Activated CD4-positive, alpha-beta T cell treated with anti-CD3 and anti-CD28 coated beads, Interleukin-2, amount 50 U/mL, for 4 hours (primary cell): ENCODE results near the gene DGKH.
"Not testable (repeated sequence)": the region's sequence is repeated elsewhere in the genome, so short reads cannot be mapped to it uniquely, and the experiment has no call there.

Source experiments
- DNase-seq, 2 experiments: peaks; one replicate each; pipeline ENCODE4 v3.0.0-alpha.2; 2020

DGKH gene

DNA sequence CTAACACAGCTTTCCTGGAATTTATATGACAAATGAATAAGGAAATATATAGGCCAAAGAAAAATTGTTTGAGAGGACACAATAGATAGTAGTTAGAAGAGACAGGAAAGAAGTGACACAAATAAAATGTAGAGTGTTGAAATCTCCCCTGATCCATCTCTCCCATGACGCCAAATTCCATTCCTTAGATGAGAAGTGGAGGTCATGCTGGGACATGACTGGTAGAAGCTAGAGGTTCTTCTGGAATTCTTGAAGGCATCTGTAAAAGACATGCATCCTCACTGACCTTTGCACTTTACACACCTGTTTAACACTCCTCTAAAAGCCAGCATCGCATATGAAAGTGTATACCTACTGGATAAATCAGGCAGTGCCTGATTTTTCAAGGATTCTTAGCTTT is 67.8 kb downstream of the DGKH start:
- DNase-seq = no peak

DNA sequence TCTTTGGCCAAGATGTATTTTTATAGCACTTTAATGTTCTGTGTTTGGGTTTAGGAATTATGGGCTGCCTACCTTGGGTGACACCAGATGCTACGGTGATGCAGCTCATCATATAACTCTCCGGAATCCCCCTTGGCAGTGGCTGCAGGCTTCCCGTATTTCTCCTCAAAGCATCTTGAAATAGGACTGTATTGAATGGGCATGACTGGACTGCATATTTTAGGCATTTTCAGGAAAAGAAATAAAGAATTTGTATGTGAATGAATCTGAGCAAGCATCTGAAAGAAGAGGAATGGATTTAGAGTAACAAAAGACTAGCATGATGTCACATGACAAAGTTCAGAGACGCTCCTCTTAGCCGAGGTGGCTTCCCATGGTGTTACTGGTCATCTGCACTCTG is 70.6 kb downstream of the DGKH start:
- no peak for DNase-seq

DNA sequence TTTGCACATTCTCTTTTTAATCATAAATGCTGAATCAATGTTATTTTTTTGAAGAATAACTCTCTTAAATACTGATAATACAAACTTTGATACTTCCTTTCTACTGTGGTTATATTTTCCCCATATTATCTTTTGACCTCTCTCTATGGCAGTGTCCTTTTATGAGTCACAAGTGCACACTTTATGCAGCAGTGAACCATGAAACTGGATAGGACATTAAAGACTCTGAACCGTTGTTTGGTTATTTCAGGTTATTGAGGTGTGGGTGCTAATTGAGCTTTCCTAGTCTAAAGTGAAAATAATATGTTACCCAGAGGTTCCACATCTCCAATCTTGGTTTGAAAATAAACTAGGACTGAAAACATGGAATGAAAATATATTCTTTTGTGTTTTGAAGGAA is 71.4 kb downstream of the DGKH start:
- no peak for DNase-seq

DNA sequence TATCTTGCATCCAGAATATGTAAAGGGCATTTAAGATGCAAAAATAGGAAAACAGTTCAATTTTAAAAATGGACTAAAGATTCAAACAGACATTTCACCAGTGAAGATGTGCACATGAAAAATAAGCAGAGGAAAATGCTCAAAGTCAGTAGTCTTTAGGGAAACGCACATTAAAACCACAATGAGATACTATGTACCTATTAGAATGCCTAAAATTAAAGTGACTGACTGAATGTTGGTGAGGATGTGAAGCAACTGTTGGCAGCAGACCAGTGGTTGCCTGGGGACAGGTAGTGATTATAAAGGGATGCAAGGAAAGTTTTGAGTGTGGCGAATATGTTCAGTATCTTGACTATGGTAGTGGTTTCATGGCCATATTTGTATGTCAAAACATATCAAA is 75.2 kb downstream of the DGKH start:
- DNase-seq = no peak

DNA sequence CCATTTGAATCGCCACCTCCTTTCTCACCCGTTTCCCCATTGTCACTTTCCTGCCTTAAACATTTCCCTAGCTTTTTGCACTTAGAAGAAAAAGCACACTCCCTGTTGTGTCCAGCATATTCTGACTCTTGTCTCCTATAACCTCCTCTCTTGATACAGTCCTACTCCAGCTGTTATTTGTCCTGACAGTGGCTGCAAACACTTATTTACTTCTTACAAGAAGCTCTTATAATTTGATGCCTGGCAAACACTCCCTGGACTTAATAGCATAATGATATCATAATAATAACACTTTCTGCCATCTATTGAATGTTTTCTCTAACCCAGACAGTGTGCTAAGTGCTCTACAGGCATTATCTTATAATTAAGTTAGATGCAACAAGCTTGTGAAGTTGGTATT is 76.6 kb downstream of the DGKH start:
- no peak for DNase-seq

DNA sequence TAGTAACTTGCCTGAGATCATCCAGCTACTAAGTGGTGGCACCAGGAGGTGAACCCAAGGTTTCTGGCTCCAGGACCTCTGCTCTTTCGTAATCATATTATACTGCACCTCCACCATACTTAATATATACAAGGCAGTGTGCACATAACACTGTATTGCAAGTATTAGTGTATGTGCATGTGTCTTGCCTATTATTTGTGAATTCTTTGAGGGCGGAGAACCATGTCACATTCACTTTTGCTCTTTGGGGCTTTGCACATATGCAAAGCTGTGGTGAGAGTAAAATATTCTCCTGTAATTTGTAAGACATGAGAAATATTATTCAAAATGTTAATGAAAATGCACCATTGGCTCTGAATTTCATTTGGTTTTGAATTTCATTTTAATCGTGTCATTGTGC is 78.6 kb downstream of the DGKH start:
- DNase-seq = no peak

DNA sequence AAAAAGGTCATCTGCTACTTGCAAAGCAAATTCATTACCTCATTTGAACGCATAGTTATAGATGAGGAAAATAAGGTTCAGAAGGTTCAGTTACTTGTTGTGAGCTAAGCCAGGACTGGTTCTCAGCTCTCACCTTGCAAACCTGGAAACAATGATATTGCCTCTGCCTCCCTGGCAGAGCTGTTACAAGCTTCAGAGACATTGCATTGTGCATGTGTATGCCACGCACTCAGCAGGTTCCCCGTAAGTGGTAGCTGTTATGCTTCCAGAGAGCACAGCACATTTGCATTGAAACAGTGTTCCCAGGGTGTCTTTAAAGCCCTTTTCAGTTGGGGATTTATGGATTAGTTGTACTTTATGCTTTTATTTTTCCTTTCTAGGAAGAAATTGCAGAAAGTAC is 80.6 kb downstream of the DGKH start:
- DNase-seq = no peak

DNA sequence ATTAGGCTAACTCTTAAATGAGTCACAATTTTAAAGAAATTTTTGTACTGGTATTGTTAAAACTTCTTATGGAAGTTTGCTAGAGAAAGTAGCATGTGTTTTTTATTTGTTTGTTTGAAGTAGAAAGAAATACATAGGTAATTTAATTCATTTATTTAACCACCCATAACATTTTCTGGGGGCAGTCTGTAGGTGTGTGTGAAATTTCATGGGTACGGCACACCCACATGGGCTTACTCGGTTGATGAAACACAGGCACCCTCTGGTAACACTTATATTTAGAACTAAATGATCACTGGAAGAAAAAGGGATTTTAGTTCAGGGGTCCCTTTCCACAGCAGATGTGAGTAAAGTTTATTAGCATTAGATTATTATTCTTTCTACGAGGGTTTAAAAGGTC is 88.1 kb downstream of the DGKH start:
- no peak for DNase-seq

DNA sequence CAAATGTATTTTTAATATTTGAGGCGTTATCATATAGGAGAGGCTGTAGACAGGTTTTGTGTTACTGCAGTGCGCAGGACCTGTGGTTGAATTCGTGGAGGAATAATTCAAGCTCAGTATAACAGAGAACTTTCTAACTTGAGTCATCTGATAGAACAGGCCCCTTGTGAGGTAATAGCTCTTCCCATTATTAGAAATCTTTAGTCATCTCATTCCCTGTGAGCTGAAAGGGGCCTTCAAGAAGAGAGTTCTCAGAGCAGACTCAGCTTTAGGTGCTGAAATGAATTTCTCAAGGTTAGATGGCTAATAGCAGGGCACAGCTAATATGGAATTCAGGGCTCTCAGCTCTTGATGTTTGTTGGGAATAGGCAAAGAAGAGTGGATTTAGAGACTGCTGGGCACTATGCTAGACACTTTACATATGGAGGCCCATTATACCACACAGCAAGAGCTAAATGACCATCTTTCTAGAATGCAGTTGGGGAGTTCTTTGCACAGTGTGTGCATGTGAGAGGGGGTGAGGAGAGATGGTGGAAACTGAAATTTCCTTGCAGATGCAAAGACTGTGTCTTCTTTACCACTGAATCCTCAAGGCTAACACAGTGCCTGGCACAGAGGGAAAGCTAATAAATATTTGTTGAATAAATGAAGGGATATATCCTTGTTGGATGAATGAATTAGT is 89.5 kb downstream of the DGKH start:
- no peak for DNase-seq

DNA sequence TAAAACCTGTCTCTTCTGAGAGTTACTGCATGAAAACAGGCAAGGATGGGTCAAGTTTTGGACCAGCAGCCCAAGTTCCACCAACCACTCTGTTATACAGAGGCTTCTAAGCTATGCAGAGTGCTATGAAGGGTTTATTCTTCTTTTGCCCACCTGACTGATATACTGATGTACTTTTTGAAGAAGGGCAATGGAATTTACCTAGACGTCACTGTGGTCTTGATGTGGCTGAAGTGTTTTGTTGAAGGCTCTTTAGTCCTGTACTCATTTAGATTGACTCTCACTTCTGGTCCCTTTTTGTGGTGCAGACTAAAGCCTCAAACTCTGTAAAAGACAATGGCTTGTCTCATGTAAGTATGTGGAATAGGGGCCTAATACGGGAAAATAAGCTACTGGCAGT is 92.0 kb downstream of the DGKH start:
- no peak for DNase-seq

DNA sequence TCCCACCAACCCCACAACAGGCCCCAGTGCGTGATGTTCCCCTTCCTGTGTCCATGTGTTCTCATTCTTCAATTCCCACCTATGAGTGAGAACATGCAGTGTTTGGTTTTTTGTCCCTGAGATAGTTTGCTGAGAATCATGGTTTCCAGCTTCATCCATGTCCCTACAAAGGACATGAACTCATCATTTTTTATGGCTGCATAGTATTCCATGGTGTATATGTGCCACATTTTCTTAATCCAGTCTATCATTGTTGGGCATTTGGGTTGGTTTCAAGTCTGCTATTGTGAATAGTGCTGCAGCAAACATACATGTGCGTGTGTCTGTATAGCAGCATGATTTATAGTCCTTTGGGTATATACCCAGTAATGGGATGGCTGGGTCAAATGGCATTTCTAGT is 92.6 kb downstream of the DGKH start:
- not testable (repeated sequence) for DNase-seq

DNA sequence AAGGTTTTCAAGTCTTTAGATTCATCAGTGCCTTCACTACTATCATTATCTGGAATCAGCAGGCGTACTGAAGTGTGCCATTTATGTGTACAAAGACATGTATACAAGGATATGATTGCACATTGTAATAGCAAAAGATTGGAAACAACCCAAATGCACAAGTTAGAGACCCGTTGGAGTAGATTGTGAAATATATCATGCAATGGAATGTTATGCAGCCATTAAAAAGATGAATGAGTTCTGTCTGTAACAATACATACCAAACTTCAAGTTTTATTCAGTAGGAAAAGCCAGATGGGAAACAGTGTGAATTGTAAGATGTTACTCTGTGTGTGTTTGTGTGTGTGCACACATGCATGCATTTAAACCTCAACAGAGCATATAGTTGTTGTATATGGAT is 97.9 kb downstream of the DGKH start:
- DNase-seq = no peak

DNA sequence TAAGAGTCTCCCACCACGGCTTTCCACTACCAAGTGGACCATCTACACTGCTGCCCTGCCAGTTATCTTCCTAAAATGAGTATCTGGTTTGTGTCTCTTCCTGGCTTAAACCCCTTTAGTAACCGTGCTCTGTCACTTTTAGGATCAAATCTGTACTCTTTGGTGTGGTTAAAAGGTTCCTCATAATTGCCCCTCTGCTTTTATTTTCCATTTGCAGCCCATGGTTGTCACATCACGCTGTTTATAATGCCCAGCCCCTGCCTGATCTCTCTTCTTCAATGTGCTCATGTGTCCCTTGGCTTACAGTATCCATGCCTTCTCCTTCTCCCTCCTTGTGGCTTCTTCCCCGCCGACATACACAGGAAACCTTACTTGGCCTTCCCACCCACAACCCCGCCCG is 100.1 kb downstream of the DGKH start:
- no peak for DNase-seq

DNA sequence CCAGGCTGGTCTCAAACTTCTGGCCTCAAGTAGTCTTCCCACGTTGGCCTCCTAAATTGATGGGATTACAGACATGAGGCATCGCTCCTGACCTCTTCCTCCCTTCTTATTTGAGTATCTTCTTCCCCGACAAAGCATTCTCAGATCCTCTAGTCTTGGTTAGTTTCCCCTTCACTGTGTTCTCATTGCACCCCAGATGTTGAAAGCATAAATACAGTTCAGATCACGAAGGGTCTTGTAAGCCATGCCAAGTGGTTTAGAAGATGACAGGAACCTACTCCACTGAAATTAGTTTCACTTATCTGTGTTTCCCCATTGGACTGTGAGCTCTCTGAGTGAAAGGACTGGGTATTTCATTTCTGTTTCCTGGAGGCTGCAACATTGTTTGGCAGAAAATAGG is 100.7 kb downstream of the DGKH start:
- no peak for DNase-seq

DNA sequence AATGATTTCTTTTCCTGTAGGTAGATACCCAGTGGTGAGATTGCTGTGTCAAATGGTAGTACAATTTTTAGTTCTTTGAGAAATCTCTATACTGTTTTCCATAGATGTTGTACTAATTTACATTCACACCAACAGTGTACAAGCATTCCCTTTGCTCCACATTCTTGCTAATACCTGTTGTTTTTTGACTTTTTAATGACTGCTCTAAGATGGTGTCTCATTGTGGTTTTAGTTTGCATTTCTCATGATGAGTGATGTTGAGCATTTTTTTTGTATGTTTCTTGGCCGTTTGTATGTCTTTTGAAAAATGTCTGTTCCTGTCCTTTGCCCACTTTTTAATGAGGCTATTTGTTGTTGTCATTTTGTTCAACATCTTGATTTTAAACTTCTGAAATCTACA is 103.3 kb downstream of the DGKH start:
- no peak for DNase-seq

DNA sequence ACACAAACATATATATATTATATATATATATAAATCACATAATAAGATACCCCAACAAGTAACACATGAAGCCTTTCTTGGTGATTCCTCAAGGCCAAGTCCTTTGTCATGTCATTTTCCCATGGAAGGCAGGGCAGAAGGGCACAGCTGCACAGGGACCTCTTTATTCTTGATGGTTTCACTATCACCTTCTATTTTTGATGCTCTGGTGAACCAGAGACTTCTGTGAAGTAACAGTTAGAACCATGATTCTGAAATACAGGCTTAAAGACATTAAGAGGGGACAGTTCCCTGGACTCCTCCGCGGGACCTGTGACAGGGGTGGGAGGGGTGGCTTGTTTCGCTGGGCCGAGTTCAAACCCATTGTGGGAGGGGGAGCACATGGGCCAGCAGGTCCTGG is 104.0 kb downstream of the DGKH start:
- DNase-seq = no peak

DNA sequence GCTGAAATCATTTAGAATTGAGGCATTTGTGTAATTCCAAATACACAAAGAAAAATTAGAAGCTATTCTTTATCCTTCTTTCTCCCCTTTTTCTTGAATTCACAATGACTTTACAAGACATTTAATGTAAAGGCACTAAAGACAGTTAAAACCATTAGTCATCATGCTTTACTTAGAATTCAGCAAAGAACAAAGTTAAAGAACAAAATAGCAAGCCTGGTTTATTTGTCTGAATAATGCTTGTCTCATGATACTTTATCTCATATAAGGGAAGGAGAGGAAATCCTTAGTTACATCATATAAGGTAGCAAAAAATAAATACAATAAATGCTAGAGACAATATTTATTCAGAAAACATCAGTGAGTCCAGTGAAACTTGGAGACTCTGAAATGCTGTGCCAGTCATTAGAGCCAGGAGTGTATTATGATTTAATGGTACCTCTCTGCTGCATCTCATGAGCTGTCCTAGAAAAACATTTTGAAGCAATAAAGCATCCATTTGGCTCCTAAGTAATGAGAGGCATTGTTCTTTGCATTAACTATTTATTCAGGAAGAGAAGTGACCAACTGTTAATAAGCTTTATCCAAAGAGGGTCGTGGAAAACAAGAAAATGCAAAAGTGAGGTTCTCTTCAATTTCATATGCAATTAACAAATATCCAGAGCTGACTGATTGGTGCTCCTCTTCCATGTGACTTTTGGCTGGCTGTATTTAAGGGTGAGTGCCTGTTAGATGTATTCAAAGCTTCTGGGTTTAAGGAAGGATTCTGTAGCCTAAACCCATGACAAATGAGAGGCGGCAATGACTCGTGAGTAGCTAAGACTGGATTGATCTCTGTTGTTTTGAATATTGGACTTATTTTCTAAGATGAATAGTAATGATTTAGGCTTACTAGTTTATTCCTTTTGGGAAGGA is 105.0 kb downstream of the DGKH start:
- DNase-seq = no peak

DNA sequence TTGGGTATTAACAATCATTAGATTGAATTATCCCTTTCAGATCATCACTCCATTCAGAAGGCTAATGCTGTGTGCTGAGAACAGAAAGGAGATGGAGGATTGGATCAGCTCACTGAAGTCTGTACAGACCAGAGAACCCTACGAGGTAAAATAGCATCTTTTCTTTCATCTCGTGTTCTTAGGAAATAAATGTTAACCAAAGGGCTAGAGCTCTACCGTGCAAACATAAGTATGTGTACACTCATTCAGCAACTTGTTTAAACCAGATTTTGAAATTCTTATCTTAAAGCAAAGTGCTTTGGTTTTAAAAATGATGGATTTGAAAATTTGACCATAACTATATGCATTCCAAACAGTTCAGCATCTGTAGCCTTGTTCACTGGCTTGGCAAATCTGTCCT is 106.8 kb downstream of the DGKH start:
- no peak for DNase-seq

DNA sequence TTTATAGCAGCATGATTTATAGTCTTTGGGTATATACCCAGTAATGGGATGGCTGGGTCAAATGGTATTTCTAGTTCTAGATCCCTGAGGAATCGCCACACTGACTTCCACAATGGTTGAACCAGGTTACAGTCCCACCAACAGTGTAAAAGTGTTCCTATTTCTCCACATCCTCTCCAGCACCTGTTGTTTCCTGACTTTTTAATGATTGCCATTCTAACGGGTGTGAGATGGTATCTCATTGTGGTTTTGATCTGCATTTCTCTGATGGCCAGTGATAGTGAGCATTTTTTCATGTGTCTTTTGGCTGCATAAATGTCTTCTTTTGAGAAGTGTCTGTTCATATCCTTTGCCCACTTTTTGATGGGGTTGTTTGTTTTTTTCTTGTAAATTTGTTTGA is 114.9 kb downstream of the DGKH start:
- DNase-seq = not testable (repeated sequence)

DNA sequence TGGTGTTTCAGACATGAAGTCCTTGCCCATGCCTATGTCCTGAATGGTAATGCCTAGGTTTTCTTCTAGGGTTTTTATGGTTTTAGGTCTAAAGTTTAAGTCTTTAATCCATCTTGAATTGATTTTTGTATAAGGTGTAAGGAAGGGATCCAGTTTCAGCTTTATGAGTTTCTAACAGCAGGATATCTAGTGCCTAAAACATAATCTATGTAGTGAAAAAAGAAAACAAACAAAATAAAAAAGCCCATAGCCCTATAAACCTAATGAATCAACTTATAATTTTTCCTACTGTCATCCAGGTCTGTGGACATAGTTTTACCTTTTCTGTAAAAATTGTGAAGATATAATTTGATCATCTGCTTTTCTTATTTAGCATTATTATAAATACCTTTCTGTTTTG is 115.5 kb downstream of the DGKH start:
- DNase-seq = not testable (repeated sequence)

DNA sequence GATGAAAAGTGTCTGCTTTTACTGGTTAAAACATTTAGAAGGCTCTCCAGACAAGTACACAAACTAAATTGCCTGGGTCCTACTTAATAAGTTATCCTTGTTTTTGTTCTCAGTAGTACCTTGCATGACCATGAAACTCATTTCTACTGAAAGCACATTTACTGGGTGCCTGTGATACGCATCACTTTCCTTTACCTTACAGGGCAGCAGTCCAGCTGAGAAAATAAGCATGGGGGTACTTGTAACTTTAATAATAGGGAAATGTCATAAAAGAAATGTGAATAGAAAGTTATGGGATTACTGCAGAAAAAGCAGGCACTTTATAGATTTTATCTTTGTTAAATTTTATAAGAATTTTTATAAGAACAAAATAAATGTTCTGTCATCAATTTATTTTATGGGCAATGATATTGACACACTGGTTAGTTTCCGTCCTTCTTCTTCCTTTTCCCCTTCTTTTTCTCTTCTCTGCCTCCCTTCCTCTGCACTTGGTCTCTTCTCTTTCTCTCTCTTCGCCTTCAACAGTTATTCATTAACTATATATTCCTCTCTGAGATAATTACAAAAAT is 116.2 kb downstream of the DGKH start:
- no peak for DNase-seq

DNA sequence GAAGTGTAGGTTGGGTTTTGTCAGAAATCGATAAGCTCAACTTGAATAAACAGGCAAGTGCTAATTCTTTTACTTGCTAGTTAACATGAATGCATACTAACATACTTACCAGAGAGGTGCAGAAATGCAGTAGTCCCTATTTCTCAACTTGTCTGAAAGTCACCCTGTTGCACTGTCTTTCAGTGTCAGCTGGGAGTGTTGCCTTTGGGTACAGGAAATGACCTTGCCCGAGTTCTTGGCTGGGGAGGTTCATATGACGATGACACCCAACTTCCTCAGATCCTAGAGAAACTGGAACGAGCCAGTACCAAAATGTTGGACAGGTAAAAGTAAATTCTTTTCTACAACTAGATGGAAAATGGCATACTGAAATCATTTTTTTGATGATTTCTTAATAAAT is 120.0 kb downstream of the DGKH start:
- DNase-seq = no peak

DNA sequence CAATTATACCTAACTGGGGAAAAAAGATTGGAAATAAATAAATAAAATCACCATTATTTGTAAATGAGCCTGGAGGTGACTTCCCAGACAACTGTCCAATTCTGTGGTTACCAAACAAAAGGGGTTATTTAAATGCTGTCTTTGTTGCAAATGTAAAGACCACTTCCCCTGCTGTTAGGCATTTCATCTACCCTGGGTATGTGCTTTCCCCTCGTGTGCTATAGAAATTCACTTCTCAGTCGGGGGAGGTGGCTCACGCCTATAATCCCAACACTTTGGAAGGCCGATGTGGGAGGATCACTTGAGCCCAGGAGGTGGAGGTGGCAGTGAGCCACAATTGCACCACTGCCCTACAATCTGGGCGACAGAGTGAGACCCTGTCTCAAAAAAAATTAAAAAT is 121.6 kb downstream of the DGKH start:
- DNase-seq = no peak

DNA sequence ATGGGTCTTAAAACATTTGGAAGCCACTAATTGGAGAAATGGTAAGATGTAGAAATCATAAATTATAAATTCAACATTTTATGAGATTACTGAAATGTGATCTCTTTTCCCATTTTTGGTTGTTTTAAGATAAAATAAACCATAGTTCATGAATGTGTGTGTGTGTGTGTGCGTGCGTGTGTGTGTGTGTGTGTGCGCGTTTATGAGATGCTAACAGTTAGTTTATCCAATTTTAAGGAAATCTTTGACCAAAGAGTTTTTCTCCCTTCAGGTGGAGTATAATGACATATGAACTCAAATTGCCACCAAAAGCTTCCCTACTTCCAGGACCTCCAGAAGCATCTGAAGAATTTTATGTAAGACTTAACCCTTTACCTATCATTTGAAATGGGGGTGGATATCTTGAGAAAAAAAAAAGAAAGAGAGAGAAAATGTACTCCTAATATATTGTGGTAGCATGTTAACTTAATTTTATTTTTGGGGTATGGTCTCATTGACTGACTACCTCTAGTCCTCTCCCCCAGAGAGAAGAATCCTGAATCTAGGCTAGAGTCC is 125.4 kb downstream of the DGKH start:
- no peak for DNase-seq
